Cardiac muscle cell (in vitro differentiated cells and primary cell): Measurements from ENCODE around the gene ASPA. TPM values are rescaled to one million over a fixed set of nuclear protein-coding genes. Genes with fewer than 3 reads are reported as not detected.

Experiments used
- DNase-seq, 2 donors: peaks; one replicate each; pipeline versions ENCODE4 v3.0.0 to v3.0.0-alpha.2; 2010 to 2017; ENCODE audit warnings: low read depth in 1 of 2, low spot score in 1 of 2
- H3K27ac ChIP-seq: fragments of 200-600 bp; sonication (generic); 2 replicates; pipeline ENCODE4 v1.5.1; 2016
- H3K27me3 ChIP-seq: fragments of 200-600 bp; sonication (generic); 2 replicates; pipeline ENCODE4 v1.6.0; 2016; ENCODE audit warnings: control low read depth
- H3K36me3 ChIP-seq: fragments of 200-600 bp; sonication (generic); 2 replicates; pipeline ENCODE4 v1.5.1; 2016; ENCODE audit warnings: control low read depth
- H3K4me1 ChIP-seq: fragments of 200-600 bp; sonication (generic); 2 replicates; pipeline ENCODE4 v1.8.1; 2017; ENCODE audit warnings: low read depth, mild to moderate bottlenecking, mixed run types
- H3K4me3 ChIP-seq: fragments of 200-600 bp; sonication (generic); 2 replicates; pipeline ENCODE4 v1.5.1; 2016; ENCODE audit warnings: mild to moderate bottlenecking
- H3K9me3 ChIP-seq: fragments of 200-600 bp; sonication (generic); 2 replicates; pipeline ENCODE4 v1.5.1; 2017; ENCODE audit warnings: low read depth, mild to moderate bottlenecking, control low read depth
- polyA plus RNA-seq: library from polyadenylated mRNA; unstranded; fragments of >200 nt; fragmentation: Nextera tagmentation; extraction: Ambion mirVana; gene quantifications from 2 replicates; pipeline ENCODE4 v1.2.1, GENCODE V29; 2016
- total RNA-seq: library from RNA; depleted of rRNA; stranded (reverse); fragments of >200 nt; gene quantifications from 2 replicates; pipeline ENCODE4 v1.2.3, GENCODE V29; 2016
- TF ChIP-seq, protein P1 (sequence below): IDR thresholded peaks from 2 replicates; pipeline ENCODE4 v1.5.1; 2012; ENCODE audit warnings: low read depth, mild to moderate bottlenecking, low read length

ASPA gene
- total and polyA plus RNA-seq, 2 experiments from 2014 or later: not detected

GRCh38 chr17:3475251-3475685 lies 529 bp upstream of the ASPA start:
- Histone ChIP-seq H3K9me3 (no peaks in the 10 kb centered on the region), H3K27me3 (no peaks in the 10 kb centered on the region), H3K4me1 (no peaks in the 10 kb centered on the region), H3K36me3 (no peaks in the 10 kb centered on the region), H3K27ac (no peak overlapping the region), H3K4me3 (no peak overlapping the region)
- TF ChIP-seq, protein P1, sequence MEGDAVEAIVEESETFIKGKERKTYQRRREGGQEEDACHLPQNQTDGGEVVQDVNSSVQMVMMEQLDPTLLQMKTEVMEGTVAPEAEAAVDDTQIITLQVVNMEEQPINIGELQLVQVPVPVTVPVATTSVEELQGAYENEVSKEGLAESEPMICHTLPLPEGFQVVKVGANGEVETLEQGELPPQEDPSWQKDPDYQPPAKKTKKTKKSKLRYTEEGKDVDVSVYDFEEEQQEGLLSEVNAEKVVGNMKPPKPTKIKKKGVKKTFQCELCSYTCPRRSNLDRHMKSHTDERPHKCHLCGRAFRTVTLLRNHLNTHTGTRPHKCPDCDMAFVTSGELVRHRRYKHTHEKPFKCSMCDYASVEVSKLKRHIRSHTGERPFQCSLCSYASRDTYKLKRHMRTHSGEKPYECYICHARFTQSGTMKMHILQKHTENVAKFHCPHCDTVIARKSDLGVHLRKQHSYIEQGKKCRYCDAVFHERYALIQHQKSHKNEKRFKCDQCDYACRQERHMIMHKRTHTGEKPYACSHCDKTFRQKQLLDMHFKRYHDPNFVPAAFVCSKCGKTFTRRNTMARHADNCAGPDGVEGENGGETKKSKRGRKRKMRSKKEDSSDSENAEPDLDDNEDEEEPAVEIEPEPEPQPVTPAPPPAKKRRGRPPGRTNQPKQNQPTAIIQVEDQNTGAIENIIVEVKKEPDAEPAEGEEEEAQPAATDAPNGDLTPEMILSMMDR: no peak
- no peak for DNase-seq

DNA sequence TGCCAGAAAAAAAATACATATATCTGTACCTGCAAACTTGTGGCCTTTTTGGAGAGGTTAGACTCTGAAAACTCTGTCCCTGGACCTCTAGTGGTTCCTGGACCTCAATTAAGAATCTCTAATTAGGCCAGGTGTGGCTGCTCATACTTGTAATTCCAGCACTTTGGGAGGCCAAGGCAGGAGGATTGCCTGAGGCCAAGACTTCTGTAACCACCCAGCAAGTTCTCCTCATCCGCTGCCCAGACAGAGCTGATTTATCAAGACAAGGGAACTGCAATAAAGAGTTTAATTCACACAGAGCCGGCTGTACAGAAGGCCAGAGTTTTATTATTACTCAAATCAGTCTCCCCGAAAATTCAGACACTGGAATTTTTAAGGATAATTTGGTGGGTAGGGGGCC lies 4.2 kb downstream of the ASPA start:
- Histone ChIP-seq H3K9me3 (no peaks in the 10 kb centered on the region), H3K36me3 (no peaks in the 10 kb centered on the region), H3K4me3 (no peak overlapping the region), H3K27me3 (no peaks in the 10 kb centered on the region), H3K4me1 (peaks cover 11% of the 10 kb centered on the region), H3K27ac (no peak overlapping the region)
- TF ChIP-seq, protein P1: no peak
- no peak for DNase-seq

DNA sequence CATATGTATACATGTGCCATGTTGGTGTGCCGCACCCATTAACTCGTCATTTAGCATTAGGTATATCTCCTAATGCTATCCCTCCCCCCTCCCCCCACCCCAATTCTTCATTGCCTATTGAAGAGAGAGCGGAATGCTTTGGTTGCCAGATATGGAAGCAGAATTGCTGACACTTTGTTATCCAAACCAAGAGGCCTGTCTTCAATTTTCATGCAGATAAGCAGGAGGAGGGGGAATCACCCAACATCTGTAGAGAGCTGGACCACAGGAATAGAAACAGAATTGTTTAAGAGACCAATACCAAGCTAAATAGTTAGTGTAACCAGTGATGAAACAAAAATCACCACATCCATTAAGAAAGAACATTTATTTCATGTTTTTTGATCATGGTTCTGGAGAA lies 7.1 kb downstream of the ASPA start:
- Histone ChIP-seq H3K9me3 (no peaks in the 10 kb centered on the region), H3K27ac (no peak overlapping the region), H3K4me3 (no peak overlapping the region), H3K4me1 (peaks cover 11% of the 10 kb centered on the region), H3K27me3 (no peaks in the 10 kb centered on the region), H3K36me3 (no peaks in the 10 kb centered on the region)
- TF ChIP-seq, protein P1: no peak
- DNase-seq: peak in 1 of 2 donors; percentile 20

GRCh38 chr17:3485481-3486068 lies 9.8 kb downstream of the ASPA start:
- no peak for DNase-seq
- TF ChIP-seq, protein P1: no peak
- Histone ChIP-seq H3K36me3 (no peaks in the 10 kb centered on the region), H3K9me3 (no peaks in the 10 kb centered on the region), H3K27ac (no peak overlapping the region), H3K27me3 (no peaks in the 10 kb centered on the region), H3K4me3 (no peak overlapping the region), H3K4me1 (peaks cover 11% of the 10 kb centered on the region)

GRCh38 chr17:3497101-3497500 lies 21.3 kb downstream of the ASPA start:
- no peaks in the 10 kb centered on the region for H3K4me1 ChIP-seq
- no peak for DNase-seq
- no peak overlapping the region for H3K4me3 ChIP-seq
- no peaks in the 10 kb centered on the region for H3K27me3 ChIP-seq
- H3K36me3 ChIP-seq: no peaks in the 10 kb centered on the region
- TF ChIP-seq, protein P1: no peak
- no peak overlapping the region for H3K27ac ChIP-seq
- H3K9me3 ChIP-seq: no peaks in the 10 kb centered on the region
